Stimulated activated naive CD4-positive, alpha-beta T cell (primary cell): Measurements from ENCODE around the gene CCNDBP1.
"Not testable (repeated sequence)": the region's sequence is repeated elsewhere in the genome, so short reads cannot be mapped to it uniquely, and the experiment has no call there.

Experiments
- DNase-seq, 6 experiments: peaks; one replicate each; lab custom pipeline; 2025; lab: John Stamatoyannopoulos, UW

Gene CCNDBP1

GRCh38 chr15:43193710-43194109, 8.5 kb downstream of the CCNDBP1 start:
- no peak for DNase-seq

- no peak for DNase-seq
Observed at GRCh38 chr15:43194795-43195194, 9.6 kb downstream of the CCNDBP1 start.

- no peak for DNase-seq
Observed at GRCh38 chr15:43196760-43197548, 11.8 kb downstream of the CCNDBP1 start.

GRCh38 chr15:43197773-43198172, 12.6 kb downstream of the CCNDBP1 start:
- not testable (repeated sequence) for DNase-seq

DNA sequence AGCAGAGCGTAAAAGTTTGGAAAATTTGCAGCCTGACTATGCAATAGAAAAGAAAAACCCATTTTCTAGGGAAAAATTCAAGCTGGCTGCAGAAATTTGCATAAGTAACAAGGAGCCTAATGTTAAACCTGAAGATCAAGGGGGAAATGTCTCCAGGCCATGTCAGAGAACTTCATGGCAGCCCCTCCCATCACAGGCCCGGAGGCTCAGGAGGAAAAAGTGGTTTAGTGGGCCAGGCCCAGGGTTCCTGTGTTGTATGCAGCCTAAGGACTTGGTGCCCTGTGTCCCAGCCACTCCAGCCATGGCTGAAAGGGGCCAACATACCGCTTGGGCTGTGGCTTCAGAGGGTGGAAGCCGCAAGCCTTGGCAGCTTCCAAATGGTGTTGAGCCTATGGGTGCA, 13.4 kb downstream of the CCNDBP1 start:
- not testable (repeated sequence) for DNase-seq

DNA sequence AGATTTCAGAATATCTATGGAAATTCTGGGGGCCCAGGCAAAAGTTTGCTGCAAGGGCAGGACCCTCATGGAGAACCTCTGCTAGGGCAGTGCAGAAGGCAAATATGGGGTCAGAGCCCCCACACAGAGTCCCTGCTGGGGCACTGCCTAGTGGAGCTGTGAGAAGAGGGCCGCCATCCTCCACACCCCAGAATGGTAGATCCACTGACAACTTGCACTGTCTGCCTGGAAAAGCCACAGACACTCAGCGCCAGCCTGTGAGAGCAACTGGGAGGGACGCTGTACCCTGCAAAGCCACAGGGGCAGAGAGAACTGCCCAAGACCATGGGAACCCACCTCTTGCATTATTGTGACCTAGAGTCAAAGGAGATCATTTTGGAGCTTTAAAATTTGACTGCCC, 13.8 kb downstream of the CCNDBP1 start:
- no peak for DNase-seq

GRCh38 chr15:43199945-43200488, 14.8 kb downstream of the CCNDBP1 start:
- no peak for DNase-seq

DNA sequence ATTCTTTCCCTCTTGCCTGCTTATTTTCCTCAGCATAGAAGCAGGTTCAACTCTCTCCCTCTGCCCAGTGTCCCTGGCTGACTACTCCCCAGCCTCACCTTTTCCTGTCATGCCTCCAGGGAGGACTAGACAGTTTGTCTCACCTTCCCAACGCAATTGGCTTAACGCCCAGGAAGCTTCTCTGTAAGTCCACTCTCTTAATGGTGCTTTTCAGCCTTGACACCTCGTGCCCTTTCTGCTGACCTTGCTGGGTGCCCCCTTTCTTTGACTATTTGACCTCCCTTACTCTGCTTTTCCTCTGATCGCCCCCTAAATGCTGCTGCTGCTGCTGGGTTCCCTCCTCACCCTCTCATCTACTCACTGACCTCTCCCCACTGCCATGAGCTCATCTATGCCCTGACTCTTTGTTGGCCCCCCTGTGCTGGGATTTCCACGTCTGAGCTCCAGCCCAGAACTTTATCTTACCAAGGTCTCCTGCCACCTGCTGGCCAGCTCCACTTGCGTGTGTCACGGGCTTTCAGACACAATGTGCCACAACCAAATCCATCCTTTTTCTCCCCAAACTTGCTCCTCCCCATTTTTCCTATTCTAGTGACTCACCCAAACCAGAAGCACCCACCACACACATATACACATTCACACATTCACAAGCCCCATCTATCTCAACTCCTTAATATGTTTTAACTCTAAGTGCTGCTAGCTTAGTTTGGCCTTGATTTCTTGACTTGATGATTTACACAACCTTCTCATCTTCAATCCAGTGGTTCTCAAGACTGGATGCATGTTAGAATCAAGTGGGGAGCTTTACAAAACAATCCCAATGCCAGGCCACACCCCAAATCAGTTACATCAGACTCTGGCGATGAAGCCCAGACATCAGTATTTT, 19.1 kb downstream of the CCNDBP1 start:
- DNase-seq, result peak in 5 of 6 experiments; percentile 8 to 15 (median 12)

DNA sequence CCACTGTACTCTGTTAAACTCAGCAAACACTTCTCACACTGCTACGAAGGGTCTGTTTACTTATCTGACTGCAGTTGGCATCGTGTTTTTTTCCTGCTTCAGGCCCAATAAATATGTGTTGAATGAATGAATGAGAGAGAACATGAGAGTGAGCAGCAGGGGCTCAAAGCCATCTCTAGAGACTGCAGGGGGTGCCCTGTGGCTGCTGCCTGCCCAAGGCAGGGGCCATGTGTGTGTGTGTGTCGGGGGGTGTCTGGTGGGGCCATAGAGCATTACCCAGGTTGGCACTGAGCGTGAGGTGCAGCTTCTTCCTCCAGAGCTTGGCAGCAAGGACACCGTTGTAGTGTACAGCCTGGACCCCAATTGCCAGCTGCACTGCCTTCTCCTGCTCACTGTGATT, 20.9 kb downstream of the CCNDBP1 start:
- DNase-seq, result no peak

DNA sequence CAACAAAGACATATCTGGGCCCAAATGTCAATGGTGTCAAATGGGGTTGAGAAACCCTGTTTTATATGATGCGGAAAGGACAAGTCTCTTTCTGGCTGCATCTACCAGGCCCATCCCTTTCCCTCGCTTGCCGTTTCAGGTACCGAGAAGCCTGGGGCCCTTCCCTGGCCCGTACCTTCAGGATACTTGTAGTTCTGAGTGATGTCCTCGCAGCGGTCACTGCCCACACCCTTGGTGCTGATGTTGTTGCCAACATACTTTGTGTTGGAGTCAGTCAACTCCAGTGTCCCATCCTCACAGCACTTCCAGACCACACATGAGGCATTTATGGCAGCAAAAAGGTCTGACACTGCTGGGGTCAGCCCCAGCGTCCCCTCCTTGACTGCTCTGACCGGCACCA, 21.8 kb downstream of the CCNDBP1 start:
- no peak for DNase-seq

DNA sequence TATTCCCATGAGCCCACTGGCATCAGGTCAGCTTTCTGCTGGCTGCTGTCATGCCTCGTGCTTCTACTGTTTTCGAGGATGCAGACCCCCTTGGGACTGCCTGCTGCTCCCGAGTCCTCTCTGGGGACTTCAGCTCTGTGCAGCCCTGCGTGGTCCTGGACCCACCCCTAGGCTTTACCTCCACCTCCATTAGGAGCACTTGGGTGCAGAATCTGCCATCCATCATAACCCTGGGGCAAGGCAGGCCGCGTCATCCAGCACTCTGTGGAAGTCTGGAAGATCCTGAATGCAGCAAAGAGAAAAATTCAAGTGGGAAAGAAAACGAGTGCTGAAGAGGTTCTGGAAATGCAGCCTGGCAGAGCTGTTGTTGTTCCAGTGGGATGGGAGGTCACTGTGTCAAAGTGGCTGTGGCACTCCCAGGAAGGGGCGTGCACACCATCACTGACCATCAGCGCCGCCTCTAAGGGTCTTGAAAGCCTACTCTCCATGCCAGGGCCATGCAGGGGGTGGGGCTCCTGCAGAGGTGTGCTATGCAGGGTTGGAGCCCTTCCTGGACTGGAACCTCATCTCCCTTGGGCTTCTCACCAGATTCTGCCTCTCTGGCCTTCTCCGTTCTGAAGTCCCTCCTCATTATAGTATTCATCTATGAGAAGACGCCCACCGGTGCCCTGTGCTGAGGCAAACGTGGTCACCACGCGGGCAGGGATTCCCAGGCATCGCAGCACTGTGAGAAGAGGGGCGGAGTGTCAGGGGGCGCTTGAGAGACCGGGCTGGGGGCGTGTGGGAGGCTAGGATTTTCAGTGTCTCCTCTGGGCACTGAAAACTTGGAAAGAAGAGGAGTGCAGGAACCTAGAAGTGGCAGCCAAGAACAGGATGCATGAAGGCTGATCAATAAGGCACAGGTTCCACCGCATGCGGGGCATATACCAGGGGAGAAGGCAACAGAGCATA, 23.1 kb downstream of the CCNDBP1 start:
- DNase-seq, result no peak

DNA sequence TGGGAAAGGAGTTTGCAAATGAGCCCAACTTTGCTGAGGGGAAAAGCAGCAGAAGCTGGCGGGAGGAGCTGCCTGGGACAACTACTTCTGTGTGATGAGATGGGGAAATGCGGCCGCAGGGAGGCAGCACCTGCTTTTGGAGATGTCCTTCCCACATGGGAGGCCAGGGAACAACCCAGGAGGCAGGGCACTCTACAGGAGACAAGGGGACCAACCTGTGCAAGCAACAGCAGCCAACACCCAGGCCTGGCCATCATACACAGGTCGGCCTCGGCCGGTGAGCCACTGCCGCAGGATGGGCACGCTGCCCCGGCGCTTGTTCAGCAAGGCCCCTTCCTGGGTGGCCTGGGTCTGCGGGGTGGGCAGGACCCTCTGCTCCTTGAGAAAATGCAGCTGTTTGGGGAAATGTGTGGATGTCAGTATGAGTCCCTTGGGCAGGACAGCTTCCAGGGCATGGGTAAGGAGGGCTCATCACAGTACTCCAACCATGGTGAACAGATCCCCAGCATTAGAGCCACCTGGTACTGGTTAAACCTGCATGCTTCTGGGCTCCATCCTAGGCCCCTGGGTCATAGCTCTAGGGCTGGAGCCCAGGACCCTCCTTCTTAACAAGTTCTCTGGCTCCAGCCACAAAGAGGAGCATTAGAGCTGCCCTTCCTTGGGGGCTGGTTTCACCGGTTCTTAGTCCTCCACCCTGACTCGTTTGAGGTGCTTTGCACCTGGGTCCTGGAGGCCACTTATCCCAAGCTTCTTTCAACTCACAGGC, 24.0 kb downstream of the CCNDBP1 start:
- DNase-seq, result no peak

- DNase-seq, result no peak
Observed at GRCh38 chr15:43210172-43210745, 25.1 kb downstream of the CCNDBP1 start.

DNA sequence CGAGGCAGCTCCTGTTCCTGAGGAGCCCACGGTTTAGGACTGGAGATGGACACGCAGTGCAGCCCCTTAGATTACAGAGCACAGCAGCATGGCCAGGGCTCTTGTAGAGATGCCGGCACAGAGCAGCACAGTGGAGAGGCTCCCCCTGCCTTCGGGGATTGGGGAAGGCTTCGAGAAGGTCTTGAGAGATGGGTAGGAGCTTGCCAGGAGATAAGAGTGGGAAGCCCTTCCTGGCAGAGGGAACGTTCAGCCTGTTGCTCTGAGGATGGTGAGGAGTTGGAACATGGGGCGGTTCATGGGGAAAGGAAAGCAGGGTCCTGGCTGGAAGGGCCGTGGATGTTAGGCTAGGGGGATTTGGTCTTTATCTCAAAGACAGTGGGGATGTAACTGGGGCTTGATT, 25.6 kb downstream of the CCNDBP1 start:
- no peak for DNase-seq

- DNase-seq, result no peak
Observed at GRCh38 chr15:43211224-43211735, 26.1 kb downstream of the CCNDBP1 start.

- DNase-seq, result no peak
Observed at GRCh38 chr15:43212299-43212698, 27.1 kb downstream of the CCNDBP1 start.

GRCh38 chr15:43212951-43213350, 27.7 kb downstream of the CCNDBP1 start:
- no peak for DNase-seq

- no peak for DNase-seq
Observed at GRCh38 chr15:43213466-43213865, 28.3 kb downstream of the CCNDBP1 start.

DNA sequence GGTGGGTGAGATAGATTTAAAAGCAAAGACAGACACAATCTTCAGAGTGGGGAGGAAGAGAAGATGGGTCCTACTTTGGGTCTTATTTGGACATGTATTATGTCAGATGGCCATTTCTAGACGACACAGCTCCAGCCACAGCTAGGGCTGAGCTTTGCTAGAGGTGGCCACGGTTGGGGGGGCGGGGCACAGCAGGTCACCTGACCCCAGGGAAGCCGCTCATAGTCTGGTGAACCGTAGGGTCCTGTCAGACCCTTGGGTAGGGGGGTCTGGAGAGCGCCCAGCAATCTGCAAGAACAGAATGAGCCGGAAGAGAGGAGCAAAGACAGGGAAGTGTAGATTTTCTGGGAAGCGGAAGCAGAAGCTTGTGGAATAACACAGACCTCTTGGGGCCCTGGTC, 29.0 kb downstream of the CCNDBP1 start:
- DNase-seq, result no peak

- no peak for DNase-seq
Observed at GRCh38 chr15:43214592-43215295, 29.5 kb downstream of the CCNDBP1 start.
